HepG2 (cell line): ENCODE measurements around the gene C2orf80. TPM values are rescaled to one million over a fixed set of nuclear protein-coding genes. Genes with fewer than 3 reads are reported as not detected.
A peak's percentile ranks its signal among the peaks of the same experiment; 100 is the strongest.

ENCODE experiments used
- AGO1 ChIP-seq: fragments of 200-400 bp; formaldehyde crosslinking; IDR thresholded peaks from 2 replicates; pipeline ENCODE4 v1.6.1; 2017; ENCODE audit warnings: mild to moderate bottlenecking, low read depth, low read length, moderate library complexity; ENCODE audit not compliant: poor library complexity, severe bottlenecking
- BHLHE40 ChIP-seq: IDR thresholded peaks from 2 replicates; pipeline ENCODE4 v1.6.1; 2011; ENCODE audit warnings: low read length, improper control_type of control experiment
- GTF3A ChIP-seq: sonication (generic); formaldehyde crosslinking; conservative IDR thresholded peaks from 2 replicates; pipeline ENCODE4 v1.4.0; 2020; ENCODE audit warnings: mild to moderate bottlenecking, missing genetic modification reagents
- HBP1 ChIP-seq: IDR thresholded peaks from 2 replicates; pipeline ENCODE4 v1.6.1; 2016; ENCODE audit warnings: low read depth, control low read depth
- HNF4G ChIP-seq, 2 experiments: sonication (generic) in 1 of 2; formaldehyde crosslinking in 1 of 2; IDR thresholded peaks; 2 replicates each; pipeline versions ENCODE4 v1.4.0 to v1.6.1; 2011 to 2020; ENCODE audit warnings: borderline replicate concordance in 2 of 2, low read depth in 2 of 2, mild to moderate bottlenecking in 2 of 2, low read length in 1 of 2, missing genetic modification reagents in 1 of 2, moderate library complexity in 1 of 2
- RBM39 ChIP-seq: fragments of 200-400 bp; formaldehyde crosslinking; IDR thresholded peaks from one replicate; pipeline ENCODE4 v1.6.1; 2018; ENCODE audit warnings: antibody characterized with exemption, mild to moderate bottlenecking, low read depth, low read length; ENCODE audit not compliant: poor library complexity, severe bottlenecking
- SIX4 ChIP-seq: sonication (generic); formaldehyde crosslinking; IDR thresholded peaks from 2 replicates; pipeline ENCODE4 v1.4.0; 2020; ENCODE audit warnings: missing genetic modification reagents
- SMARCE1 ChIP-seq: fragments of 450-650 bp; IDR thresholded peaks from 2 replicates; pipeline ENCODE4 v1.6.1; 2017; ENCODE audit warnings: borderline replicate concordance
- TAF1 ChIP-seq: sonication (generic); formaldehyde crosslinking; IDR thresholded peaks from 2 replicates; pipeline ENCODE4 v1.4.0; 2020; ENCODE audit warnings: missing genetic modification reagents
- TBX2 ChIP-seq: sonication (generic); formaldehyde crosslinking; IDR thresholded peaks from 2 replicates; pipeline ENCODE4 v1.5.0; 2020; ENCODE audit warnings: missing genetic modification reagents, mild to moderate bottlenecking, borderline replicate concordance
- THAP9 ChIP-seq: sonication (generic); formaldehyde crosslinking; IDR thresholded peaks from 2 replicates; pipeline ENCODE4; 2020; ENCODE audit warnings: missing genetic modification reagents, mild to moderate bottlenecking, borderline replicate concordance
- ZBTB10 ChIP-seq: sonication (generic); formaldehyde crosslinking; IDR thresholded peaks from 2 replicates; pipeline ENCODE4 v1.4.0; 2020; ENCODE audit warnings: missing genetic modification reagents, borderline replicate concordance
- ZNF512B ChIP-seq: sonication (generic); formaldehyde crosslinking; IDR thresholded peaks from 2 replicates; pipeline ENCODE4 v1.5.1; 2020; ENCODE audit warnings: missing genetic modification reagents, mild to moderate bottlenecking, borderline replicate concordance
- ZNF564 ChIP-seq: sonication (generic); formaldehyde crosslinking; IDR thresholded peaks from 2 replicates; pipeline ENCODE4 v1.8.1; 2023; ENCODE audit warnings: mild to moderate bottlenecking, missing genetic modification reagents
- ZNF572 ChIP-seq: sonication (generic); formaldehyde crosslinking; IDR thresholded peaks from 2 replicates; pipeline ENCODE4 v1.5.1; 2020; ENCODE audit warnings: mild to moderate bottlenecking, missing genetic modification reagents
- ZNF720 ChIP-seq: sonication (generic); formaldehyde crosslinking; IDR thresholded peaks from 2 replicates; pipeline ENCODE4 v1.4.0; 2020; ENCODE audit warnings: missing genetic modification reagents
- ZNF749 ChIP-seq: sonication (generic); formaldehyde crosslinking; IDR thresholded peaks from 2 replicates; pipeline ENCODE4 v1.8.0; 2022; ENCODE audit warnings: mild to moderate bottlenecking, missing genetic modification reagents, moderate library complexity, borderline replicate concordance
- ZNF841 ChIP-seq: sonication (generic); formaldehyde crosslinking; IDR thresholded peaks from 2 replicates; pipeline ENCODE4 v1.8.1; 2023; ENCODE audit warnings: missing genetic modification reagents, borderline replicate concordance
- polyA plus RNA-seq, 8 experiments: library from polyadenylated mRNA; depleted of rRNA in 3 of 8; stranded (reverse) in 7 of 8; unstranded in 1 of 8; fragments of >200 nt; fragmentation: Illumina TruSeq in 4 of 8; extraction: Trizol in 4 of 8; gene quantifications; 2 replicates each; pipeline versions ENCODE4 v1.2.1 to v1.2.3, GENCODE V29; 2011 to 2016; ENCODE audit warnings: low read depth in 4 of 8, missing spikeins in 1 of 8, mixed read lengths in 1 of 8; ENCODE audit not compliant: insufficient read depth in 1 of 8
- total RNA-seq, 5 experiments: library from RNA; depleted of rRNA; stranded (reverse); fragments of >200 nt; fragmentation: Illumina TruSeq; extraction: Trizol; gene quantifications; 2 replicates each; pipeline ENCODE4 v1.2.3, GENCODE V29; 2016; ENCODE audit warnings: low read depth in 1 of 5

The C2orf80 gene
- total and polyA plus RNA-seq, 2 of the 13 experiments (the other 11 are each of a cell fraction or from before 2014, with no cell fraction given), result not detected

GRCh38 chr2:208135794-208136715 lies 53.8 kb downstream of the C2orf80 start (continued):
- TF ChIP-seq ZNF841 (CRISPR knock-in tag), result no peak
- TF ChIP-seq ZBTB10, result no peak
- no peak for TF ChIP-seq ZNF564
- TF ChIP-seq TBX2 (CRISPR knock-in tag), result peak; percentile 89
- TF ChIP-seq SIX4 (CRISPR knock-in tag), result no peak
- TF ChIP-seq HBP1 (CRISPR knock-in tag), result 0 out of 2 replicates have a peak, but pooled peaks have one; percentile 47
- TF ChIP-seq ZNF749 (CRISPR knock-in tag), result no peak
- TF ChIP-seq THAP9 (CRISPR knock-in tag), result no peak
- no peak for TF ChIP-seq SMARCE1
- TF ChIP-seq BHLHE40, result no peak
- TF ChIP-seq ZNF512B (CRISPR knock-in tag), result no peak
- TF ChIP-seq TAF1 (CRISPR knock-in tag), result no peak
- peak; percentile 74 for TF ChIP-seq HNF4G (IDR thresholded peaks at IDR 0.05; ENCODE audit: borderline replicate concordance, low read depth, low read length)
- TF ChIP-seq HNF4G (CRISPR knock-in tag; IDR thresholded peaks at IDR 0.05; ENCODE audit: borderline replicate concordance, low read depth), result no peak
- no peak for TF ChIP-seq RBM39
- no peak for TF ChIP-seq ZNF720
- TF ChIP-seq AGO1, result no peak
- TF ChIP-seq ZNF572 (CRISPR knock-in tag), result no peak
- no peak for TF ChIP-seq GTF3A (CRISPR knock-in tag)
